OCI-LY7 (cell line): ENCODE data around the gene BLNK. TPM values are rescaled to one million over a fixed set of nuclear protein-coding genes. Genes with fewer than 3 reads are reported as not detected.

ENCODE experiments used
- BruUV-seq: library from RNA; stranded (reverse); fragments of 400-500 nt; replicated peaks from 2 replicates; lab custom pipeline; 2021; lab: Mats Ljungman, UMichigan
- CTCF ChIA-PET: fragments of 300-600 bp; sonication (Branson Sonifier 250); formaldehyde crosslinking; loops from one replicate; lab custom pipeline; 2022; ENCODE audit warnings: antibody characterized with exemption; ENCODE audit not compliant: unreplicated experiment; lab: Charles Lee
- POLR2A ChIA-PET: fragments of 300-600 bp; sonication (Branson Sonifier 250); formaldehyde crosslinking; loops from one replicate; lab custom pipeline; 2022; ENCODE audit warnings: antibody characterized with exemption; lab: Charles Lee
- DNase-seq: peaks from one replicate; pipeline ENCODE4 v3.0.0-alpha.2; 2015; ENCODE audit warnings: low spot score
- H2AFZ ChIP-seq: fragments of 200-600 bp; sonication (generic), shearing (Covaris generic); 2 replicates; pipeline ENCODE4 v1.6.1; 2014; ENCODE audit warnings: mild to moderate bottlenecking, antibody characterized with exemption, low read length, moderate library complexity
- H3K27ac ChIP-seq: fragments of 200-600 bp; sonication (generic); 2 replicates; pipeline ENCODE4 v1.5.1; 2014; ENCODE audit warnings: mixed run types, low read depth, mild to moderate bottlenecking, moderate library complexity, low read length, inconsistent platforms; ENCODE audit not compliant: poor library complexity, severe bottlenecking
- H3K36me3 ChIP-seq: fragments of 200-600 bp; sonication (generic); 2 replicates; pipeline ENCODE4 v1.6.1; 2014; ENCODE audit warnings: mild to moderate bottlenecking, antibody characterized with exemption, low read length, moderate library complexity, mixed read lengths; ENCODE audit not compliant: insufficient read depth
- H3K4me1 ChIP-seq: fragments of 200-600 bp; sonication (generic); 2 replicates; pipeline ENCODE4 v1.5.1; 2014; ENCODE audit warnings: mild to moderate bottlenecking, low read length; ENCODE audit not compliant: insufficient read depth, poor library complexity, severe bottlenecking
- H3K4me2 ChIP-seq: fragments of 200-600 bp; sonication (generic); 2 replicates; pipeline ENCODE4 v1.6.1; 2014; ENCODE audit warnings: mild to moderate bottlenecking, low read length
- H3K4me3 ChIP-seq: fragments of 200-600 bp; sonication (generic); 2 replicates; pipeline ENCODE4 v1.5.1; 2014; ENCODE audit warnings: mild to moderate bottlenecking, low read depth, low read length; ENCODE audit not compliant: poor library complexity, severe bottlenecking
- H3K79me2 ChIP-seq: fragments of 200-600 bp; sonication (generic); 2 replicates; pipeline ENCODE4 v1.6.1; 2016; ENCODE audit warnings: low read depth, mild to moderate bottlenecking, low read length, moderate library complexity, mixed read lengths; ENCODE audit not compliant: insufficient read depth
- H3K9me2 ChIP-seq: fragments of 200-600 bp; sonication (generic); 2 replicates; pipeline ENCODE4 v1.6.1; 2016; ENCODE audit warnings: mild to moderate bottlenecking, low read length, mixed read lengths; ENCODE audit not compliant: insufficient read depth
- H3K9me3 ChIP-seq: fragments of 200-600 bp; sonication (generic); 2 replicates; pipeline ENCODE4 v1.6.1; 2014; ENCODE audit warnings: mild to moderate bottlenecking, mixed run types, low read length, mixed read lengths
- H4K20me1 ChIP-seq: fragments of 200-600 bp; sonication (generic); 2 replicates; pipeline ENCODE4 v1.6.1; 2014; ENCODE audit warnings: mild to moderate bottlenecking, antibody characterized with exemption, low read length, moderate library complexity, mixed read lengths; ENCODE audit not compliant: insufficient read depth
- EZH2phosphoT487 ChIP-seq: fragments of 200-600 bp; sonication (generic); IDR thresholded peaks from 2 replicates; pipeline ENCODE4 v1.6.1; 2018; ENCODE audit warnings: low read depth, borderline replicate concordance, mild to moderate bottlenecking, mixed run types, antibody characterized with exemption, low read length, moderate library complexity, mixed read lengths
- intact Hi-C: fragments of 100-400 bp; cut with micrococcal nuclease; formaldehyde crosslinking; loops from one replicate; pipeline ENCODE4 v1.10.0; 2022; ENCODE audit not compliant: unreplicated experiment
- total RNA-seq, 2 experiments: library from RNA; depleted of rRNA in 1 of 2; stranded (reverse); fragments of >200 nt in 1 of 2; shearing (Covaris generic) in 1 of 2; gene quantifications; 2 replicates each; pipeline ENCODE4 v1.2.3, GENCODE V29; 2014 to 2022
- TF ChIP-seq, protein P1 (sequence below): fragments of 200-600 bp; sonication (generic); conservative IDR thresholded peaks from 2 replicates; pipeline ENCODE4 v1.5.1; 2014; ENCODE audit warnings: mild to moderate bottlenecking, antibody characterized with exemption, low read length, moderate library complexity, mixed read lengths

The BLNK gene
- total RNA-seq, 2 experiments from 2014 or later: 113 to 201 TPM

DNA sequence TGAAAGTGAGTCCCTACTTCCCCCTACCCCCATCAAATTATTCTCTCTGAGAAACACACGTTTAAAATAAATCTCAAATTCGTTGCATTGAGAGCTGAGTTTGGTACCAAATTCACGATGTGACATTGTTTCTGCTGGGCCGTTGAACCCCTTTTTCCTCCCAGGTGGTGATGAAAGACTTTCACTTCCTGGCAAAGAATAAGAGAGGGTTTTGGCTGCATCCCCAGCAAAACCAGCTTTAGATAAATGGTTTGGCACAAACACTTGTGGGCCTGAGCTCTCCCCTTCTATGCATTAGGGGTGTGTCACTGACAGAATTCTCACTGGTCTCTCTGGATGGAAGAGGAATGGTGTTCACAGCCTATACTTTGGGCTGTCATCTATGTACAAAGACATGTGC lies 24.1 kb upstream of the BLNK start:
- ChIA-PET CTCF (interaction anchor here (0.6 to 5.8 kb wide), 3 partner anchors 11 to 66 kb away, joined by 3 to 104 read pairs (median 4); no protein-coding TSS in a partner anchor), POLR2A (interaction anchor here (0.8 to 7.8 kb wide), 14 partner anchors 9 to 206 kb away, joined by 3 to 153 read pairs (median 5); partner anchors contain the start of genes BLNK and DNTT)
- peak overlapping the region; percentile 98 for H3K27ac ChIP-seq
- no peak for TF ChIP-seq EZH2phosphoT487
- TF ChIP-seq, protein P1, sequence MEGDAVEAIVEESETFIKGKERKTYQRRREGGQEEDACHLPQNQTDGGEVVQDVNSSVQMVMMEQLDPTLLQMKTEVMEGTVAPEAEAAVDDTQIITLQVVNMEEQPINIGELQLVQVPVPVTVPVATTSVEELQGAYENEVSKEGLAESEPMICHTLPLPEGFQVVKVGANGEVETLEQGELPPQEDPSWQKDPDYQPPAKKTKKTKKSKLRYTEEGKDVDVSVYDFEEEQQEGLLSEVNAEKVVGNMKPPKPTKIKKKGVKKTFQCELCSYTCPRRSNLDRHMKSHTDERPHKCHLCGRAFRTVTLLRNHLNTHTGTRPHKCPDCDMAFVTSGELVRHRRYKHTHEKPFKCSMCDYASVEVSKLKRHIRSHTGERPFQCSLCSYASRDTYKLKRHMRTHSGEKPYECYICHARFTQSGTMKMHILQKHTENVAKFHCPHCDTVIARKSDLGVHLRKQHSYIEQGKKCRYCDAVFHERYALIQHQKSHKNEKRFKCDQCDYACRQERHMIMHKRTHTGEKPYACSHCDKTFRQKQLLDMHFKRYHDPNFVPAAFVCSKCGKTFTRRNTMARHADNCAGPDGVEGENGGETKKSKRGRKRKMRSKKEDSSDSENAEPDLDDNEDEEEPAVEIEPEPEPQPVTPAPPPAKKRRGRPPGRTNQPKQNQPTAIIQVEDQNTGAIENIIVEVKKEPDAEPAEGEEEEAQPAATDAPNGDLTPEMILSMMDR: no peak
- no peaks in the 10 kb centered on the region for H3K9me2 ChIP-seq
- intact Hi-C loops: no loop called here
- H3K4me2 ChIP-seq: peak overlapping the region; percentile 63
- H2AFZ ChIP-seq: peak overlapping the region; percentile 86
- H3K36me3 ChIP-seq: no peaks in the 10 kb centered on the region
- H3K79me2 ChIP-seq: peaks cover 9% of the 10 kb centered on the region; the same call in 1 of the 2 replicates
- no peaks in the 10 kb centered on the region for H4K20me1 ChIP-seq
- BruUV-seq: no TSS peak
- H3K4me3 ChIP-seq: peak overlapping the region; percentile 27
- no peaks in the 10 kb centered on the region for H3K9me3 ChIP-seq
- peak; percentile 76 for DNase-seq
- H3K4me1 ChIP-seq: peaks cover 99% of the 10 kb centered on the region

DNA sequence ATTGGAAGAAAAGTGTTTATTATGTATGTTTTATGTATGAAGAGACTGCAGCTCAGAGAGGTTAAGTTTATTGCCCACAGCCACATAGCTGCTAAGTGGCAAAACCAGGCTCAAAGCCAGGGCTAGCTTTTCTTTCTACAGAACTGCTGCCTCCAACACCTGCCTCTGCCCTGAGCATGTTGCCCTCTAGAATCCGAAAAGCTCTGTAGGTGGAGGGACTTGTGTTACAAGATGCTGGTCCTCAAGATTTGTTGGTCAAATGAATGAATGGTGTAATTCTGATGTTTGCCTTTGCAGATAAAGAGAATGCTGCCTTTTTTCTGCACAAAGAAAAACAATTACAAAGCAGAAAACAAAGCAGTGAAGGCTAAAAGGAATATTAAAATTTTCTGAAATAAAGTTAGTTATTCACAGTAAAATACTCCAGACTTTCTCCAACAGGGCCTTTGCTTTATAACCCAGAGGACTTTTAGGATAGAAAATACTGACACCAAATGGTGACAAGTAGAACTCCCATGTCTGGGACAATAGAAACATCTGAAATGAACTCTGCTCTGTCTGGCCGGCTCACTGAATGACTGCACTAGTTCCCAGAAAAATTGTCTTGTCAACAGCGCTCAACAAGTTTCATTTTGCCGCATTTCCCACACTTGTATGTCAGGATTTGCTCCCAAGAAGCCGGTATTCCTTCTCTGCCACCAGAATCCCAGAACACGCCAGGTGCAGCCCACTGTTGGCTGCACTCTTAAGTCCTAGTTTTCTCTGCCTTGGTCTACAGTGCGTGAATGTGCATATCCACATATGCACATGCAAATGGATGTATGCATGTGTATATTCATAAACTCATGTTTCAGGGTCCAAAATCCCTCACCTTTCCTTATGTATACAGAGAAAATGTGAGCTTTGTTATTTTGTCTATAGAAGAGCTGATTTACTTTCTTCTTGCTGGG lies 21.9 kb upstream of the BLNK start:
- Histone ChIP-seq H3K4me3 (peak overlapping the region; percentile 13), H3K9me2 (no peaks in the 10 kb centered on the region), H2AFZ (peak overlapping the region; percentile 86), H3K79me2 (peaks cover 15% of the 10 kb centered on the region; the same call in 1 of the 2 replicates), H3K4me1 (peaks cover 98% of the 10 kb centered on the region), H3K4me2 (peak overlapping the region; percentile 63), H3K36me3 (no peaks in the 10 kb centered on the region), H4K20me1 (no peaks in the 10 kb centered on the region), H3K27ac (peak overlapping the region; percentile 98), H3K9me3 (no peaks in the 10 kb centered on the region)
- TF ChIP-seq, protein P1: peak; percentile 96
- TF ChIP-seq EZH2phosphoT487: no peak
- DNase-seq: peak; percentile 87
- ChIA-PET POLR2A (interaction anchor here (0.5 to 7.8 kb wide), 17 partner anchors 9 to 252 kb away, joined by 3 to 153 read pairs (median 4); partner anchors contain the start of genes BLNK and DNTT), CTCF (interaction anchor here (0.5 to 5.8 kb wide), 11 partner anchors 13 to 276 kb away, joined by 3 to 104 read pairs (median 4); no protein-coding TSS in a partner anchor)
- no TSS peak for BruUV-seq
- intact Hi-C loops: loop anchor here (1.0 to 5.0 kb wide), 7 partner anchors 22 to 276 kb away; partner anchors contain the start of genes BLNK, CCNJ and ZNF518A
